ENCODE results near the gene KANSL1. TPM values are rescaled to one million over a fixed set of nuclear protein-coding genes. Genes with fewer than 3 reads are reported as not detected.
"Not testable (repeated sequence)": the region's sequence is repeated elsewhere in the genome, so short reads cannot be mapped to it uniquely, and the experiment has no call there.

The KANSL1 gene
- total and polyA plus RNA-seq, 2 experiments from 2014 or later = 12.2 to 38.2 TPM

- no peak for DNase-seq
- Histone ChIP-seq H3K79me2 (ENCODE audit: insufficient read depth) (no peaks in the 10 kb centered on the region), H3F3A (ENCODE audit: insufficient read depth) (no peaks in the 10 kb centered on the region), H3K9me2 (ENCODE audit: insufficient read depth) (no peaks in the 10 kb centered on the region), H3K9me3 (ENCODE audit: low read depth) (no peaks in the 10 kb centered on the region), H3K27ac (no peak overlapping the region), H3K4me1 (ENCODE audit: insufficient read depth) (no peaks in the 10 kb centered on the region), H3K27me3 (replicated peaks; ENCODE audit: insufficient read depth) (no peaks in the 10 kb centered on the region), H2AFZ (no peak overlapping the region), H3K9ac (no peak overlapping the region), H4K20me1 (ENCODE audit: insufficient read depth) (no peaks in the 10 kb centered on the region), H3K4me3 (no peak overlapping the region), H3K36me3 (ENCODE audit: low read depth) (0 out of 2 replicates have a peak, but pooled peaks cover 4% of the 10 kb centered on the region), H3K4me2 (ENCODE audit: unreplicated experiment) (no peak overlapping the region)
- WGBS, 2 experiments (ENCODE audit: low coverage in 1 of 2, low lambda C conversion rate in 2 of 2, missing lambda C conversion rate in 2 of 2) = 81 to 87% methylated on average over 6 to 14 of the region's 14 CpGs
- in situ Hi-C loops (cut with MboI) = no loop called here
- TF ChIP-seq EZH2phosphoT487 (IDR thresholded peaks at IDR 0.05; ENCODE audit: insufficient read depth, low read depth) (no peak), EZH2 (IDR thresholded peaks at IDR 0.05; ENCODE audit: insufficient read depth, poor library complexity, severe bottlenecking) (no peak)
Observed at GRCh38 chr17:46024590-46024989, 168.6 kb downstream of the KANSL1 start.

DNA sequence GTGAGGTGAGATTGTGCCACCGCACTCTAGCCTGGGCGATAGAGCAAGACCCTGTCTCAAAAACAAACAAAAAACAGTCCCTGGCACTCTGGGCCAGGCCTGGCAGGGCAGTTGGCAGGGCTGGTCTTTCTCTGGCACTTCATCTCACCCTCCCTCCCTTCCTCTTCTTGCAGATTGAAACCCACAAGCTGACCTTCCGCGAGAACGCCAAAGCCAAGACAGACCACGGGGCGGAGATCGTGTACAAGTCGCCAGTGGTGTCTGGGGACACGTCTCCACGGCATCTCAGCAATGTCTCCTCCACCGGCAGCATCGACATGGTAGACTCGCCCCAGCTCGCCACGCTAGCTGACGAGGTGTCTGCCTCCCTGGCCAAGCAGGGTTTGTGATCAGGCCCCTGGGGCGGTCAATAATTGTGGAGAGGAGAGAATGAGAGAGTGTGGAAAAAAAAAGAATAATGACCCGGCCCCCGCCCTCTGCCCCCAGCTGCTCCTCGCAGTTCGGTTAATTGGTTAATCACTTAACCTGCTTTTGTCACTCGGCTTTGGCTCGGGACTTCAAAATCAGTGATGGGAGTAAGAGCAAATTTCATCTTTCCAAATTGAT is 169.3 kb downstream of the KANSL1 start:
- TF ChIP-seq EZH2 (IDR thresholded peaks at IDR 0.05; ENCODE audit: insufficient read depth, poor library complexity, severe bottlenecking) (no peak), EZH2phosphoT487 (IDR thresholded peaks at IDR 0.05; ENCODE audit: insufficient read depth, low read depth) (no peak)
- DNase-seq = no peak
- Histone ChIP-seq H3F3A (ENCODE audit: insufficient read depth) (no peaks in the 10 kb centered on the region), H3K27ac (no peak overlapping the region), H2AFZ (no peak overlapping the region), H3K79me2 (ENCODE audit: insufficient read depth) (no peaks in the 10 kb centered on the region), H3K36me3 (ENCODE audit: low read depth) (0 out of 2 replicates have a peak, but pooled peaks cover 4% of the 10 kb centered on the region), H3K4me3 (no peak overlapping the region), H3K9me2 (ENCODE audit: insufficient read depth) (no peaks in the 10 kb centered on the region), H3K9ac (no peak overlapping the region), H3K4me2 (ENCODE audit: unreplicated experiment) (no peak overlapping the region), H3K9me3 (ENCODE audit: low read depth) (no peaks in the 10 kb centered on the region), H3K4me1 (ENCODE audit: insufficient read depth) (no peaks in the 10 kb centered on the region), H3K27me3 (replicated peaks; ENCODE audit: insufficient read depth) (no peaks in the 10 kb centered on the region), H4K20me1 (ENCODE audit: insufficient read depth) (no peaks in the 10 kb centered on the region)
- 89 to 93% methylated on average over 23 to 24 of the region's 24 CpGs for WGBS, 2 experiments (ENCODE audit: low coverage in 1 of 2, low lambda C conversion rate in 2 of 2, missing lambda C conversion rate in 2 of 2)
- in situ Hi-C loops (cut with MboI) = no loop called here

DNA sequence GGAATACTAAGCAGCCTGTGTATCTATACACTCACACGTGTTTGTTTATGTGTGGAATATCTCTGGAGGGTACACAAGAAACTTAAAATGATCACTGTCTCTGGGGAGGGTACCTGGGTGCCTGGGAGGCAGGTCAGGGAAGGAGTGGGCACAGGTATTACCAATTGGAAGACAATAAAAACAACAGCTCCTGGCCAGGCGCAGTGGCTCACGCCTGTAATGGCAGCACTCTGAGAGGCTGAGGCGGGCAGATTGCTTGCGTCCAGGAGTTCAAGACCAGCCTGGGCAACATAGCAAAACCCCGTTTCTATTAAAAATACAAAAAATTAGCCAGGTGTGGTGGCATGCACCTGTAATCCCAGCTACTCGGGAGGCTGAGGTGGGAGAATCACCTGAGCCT is 169.9 kb downstream of the KANSL1 start:
- not testable (repeated sequence) for H3K36me3 ChIP-seq (ENCODE audit: low read depth)

DNA sequence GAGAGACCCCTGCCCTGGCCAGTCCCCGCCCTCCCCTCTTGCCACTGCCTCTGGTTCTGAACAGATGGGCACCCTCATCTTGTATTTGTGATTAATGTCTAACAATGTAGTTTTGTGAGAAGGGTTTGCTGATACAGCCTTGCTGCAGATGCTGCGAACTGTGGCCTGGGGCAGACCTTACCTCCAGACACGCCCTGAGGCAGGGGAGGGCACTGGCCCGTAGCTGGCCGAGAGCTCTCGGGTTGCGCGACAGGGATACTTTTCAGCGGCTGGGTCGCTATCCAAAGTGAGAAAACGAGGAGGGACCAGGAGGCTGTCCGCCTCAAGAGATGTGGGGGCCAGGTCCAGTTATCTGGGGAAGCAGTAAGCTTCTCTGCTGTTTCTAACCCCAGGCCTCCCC is 172.2 kb downstream of the KANSL1 start:
- Histone ChIP-seq H3K79me2 (ENCODE audit: insufficient read depth) (no peaks in the 10 kb centered on the region), H3F3A (ENCODE audit: insufficient read depth) (no peaks in the 10 kb centered on the region), H3K9ac (no peak overlapping the region), H3K4me2 (ENCODE audit: unreplicated experiment) (no peak overlapping the region), H4K20me1 (ENCODE audit: insufficient read depth) (no peaks in the 10 kb centered on the region), H2AFZ (no peak overlapping the region), H3K27ac (no peak overlapping the region), H3K4me3 (no peak overlapping the region), H3K36me3 (ENCODE audit: low read depth) (no peaks in the 10 kb centered on the region), H3K9me2 (ENCODE audit: insufficient read depth) (no peaks in the 10 kb centered on the region), H3K4me1 (ENCODE audit: insufficient read depth) (no peaks in the 10 kb centered on the region), H3K27me3 (replicated peaks; ENCODE audit: insufficient read depth) (no peaks in the 10 kb centered on the region), H3K9me3 (ENCODE audit: low read depth) (no peaks in the 10 kb centered on the region)
- in situ Hi-C loops (cut with MboI) = no loop called here
- WGBS, 2 experiments (ENCODE audit: low coverage in 1 of 2, low lambda C conversion rate in 2 of 2, missing lambda C conversion rate in 2 of 2) = 92 to 95% methylated on average over 12 of the region's 12 CpGs
- TF ChIP-seq EZH2 (IDR thresholded peaks at IDR 0.05; ENCODE audit: insufficient read depth, poor library complexity, severe bottlenecking) (no peak), EZH2phosphoT487 (IDR thresholded peaks at IDR 0.05; ENCODE audit: insufficient read depth, low read depth) (no peak)
- DNase-seq = no peak

More for the DNA sequence above, 169.9 kb downstream of the KANSL1 start:
- H3K9ac ChIP-seq; H4K20me1 ChIP-seq (ENCODE audit: insufficient read depth); H3K9me3 ChIP-seq (ENCODE audit: low read depth); H3K79me2 ChIP-seq (ENCODE audit: insufficient read depth); H3K9me2 ChIP-seq (ENCODE audit: insufficient read depth); H3K4me3 ChIP-seq; in situ Hi-C loops (cut with MboI); H3K4me2 ChIP-seq (ENCODE audit: unreplicated experiment); H3K27me3 ChIP-seq (replicated peaks; ENCODE audit: insufficient read depth); DNase-seq; H3K27ac ChIP-seq; H3F3A ChIP-seq (ENCODE audit: insufficient read depth); H2AFZ ChIP-seq; H3K4me1 ChIP-seq (ENCODE audit: insufficient read depth): not testable (repeated sequence)
- 92 to 93% methylated on average over 7 of the region's 7 CpGs for WGBS, 2 experiments (ENCODE audit: low coverage in 1 of 2, low lambda C conversion rate in 2 of 2, missing lambda C conversion rate in 2 of 2)

Data from GM23248 (cell line).